Neural cell (in vitro differentiated cells): ENCODE data around the gene SPATA31D3. TPM values are rescaled to one million over a fixed set of nuclear protein-coding genes. Genes with fewer than 3 reads are reported as not detected.
"Not testable (repeated sequence)": the region's sequence is repeated elsewhere in the genome, so short reads cannot be mapped to it uniquely, and the experiment has no call there.

Experiments used
- H2AFZ ChIP-seq: fragments of 200-600, 300-800 bp; sonication (generic), shearing (Covaris generic); 2 replicates; pipeline ENCODE4 v1.6.0; 2014; ENCODE audit warnings: low read depth, mild to moderate bottlenecking, antibody characterized with exemption, low read length, moderate library complexity
- H3F3A ChIP-seq: fragments of 200-600 bp; shearing (Covaris generic); 2 replicates; pipeline ENCODE4 v1.6.1; 2016; ENCODE audit warnings: mild to moderate bottlenecking, moderate library complexity, mixed read lengths, antibody characterized with exemption, low read length; ENCODE audit not compliant: insufficient read depth, poor library complexity, severe bottlenecking
- H3K27ac ChIP-seq: fragments of 200-600, 300-800 bp; sonication (generic), shearing (Covaris generic); 2 replicates; pipeline ENCODE4 v1.5.1; 2014; ENCODE audit warnings: mild to moderate bottlenecking, low read length, moderate library complexity
- H3K27me3 ChIP-seq: fragments of 300-800, 200-600 bp; sonication (generic), shearing (Covaris generic); 2 replicates; pipeline ENCODE4 v1.6.0; 2014; ENCODE audit warnings: mild to moderate bottlenecking, low read depth, low read length, moderate library complexity; ENCODE audit not compliant: insufficient read depth
- H3K36me3 ChIP-seq: fragments of 300-800, 200-600 bp; sonication (generic), shearing (Covaris generic); 2 replicates; pipeline ENCODE4 v1.5.1; 2014; ENCODE audit warnings: mild to moderate bottlenecking, antibody characterized with exemption, low read length, moderate library complexity; ENCODE audit not compliant: insufficient read depth
- H3K4me2 ChIP-seq: fragments of 300-800, 200-600 bp; sonication (generic), shearing (Covaris generic); 2 replicates; pipeline ENCODE4 v1.6.0; 2014; ENCODE audit warnings: mild to moderate bottlenecking, low read length
- H3K4me3 ChIP-seq: fragments of 300-800, 200-600 bp; sonication (generic), shearing (Covaris generic); 2 replicates; pipeline ENCODE4 v1.5.1; 2014; ENCODE audit warnings: mild to moderate bottlenecking, low read length, moderate library complexity
- H3K79me2 ChIP-seq: fragments of 200-600 bp; shearing (Covaris generic); replicated peaks from 2 replicates; pipeline ENCODE4 v1.6.0; 2014; ENCODE audit warnings: mild to moderate bottlenecking, low read length, moderate library complexity; ENCODE audit not compliant: insufficient read depth
- H3K9ac ChIP-seq: fragments of 300-800, 200-600 bp; sonication (generic), shearing (Covaris generic); 2 replicates; pipeline ENCODE4 v1.6.1; 2016; ENCODE audit warnings: mild to moderate bottlenecking, low read length, mixed read lengths
- H3K9me2 ChIP-seq: fragments of 200-600 bp; shearing (Covaris generic); 2 replicates; pipeline ENCODE4 v1.6.1; 2016; ENCODE audit warnings: mild to moderate bottlenecking, low read length, mixed read lengths; ENCODE audit not compliant: insufficient read depth
- H3K9me3 ChIP-seq: fragments of 200-600, 300-800 bp; sonication (generic), shearing (Covaris generic); 2 replicates; pipeline ENCODE4 v1.6.1; 2016; ENCODE audit warnings: mild to moderate bottlenecking, mixed run types, low read length, moderate library complexity, mixed read lengths
- H4K20me1 ChIP-seq: fragments of 200-600 bp; shearing (Covaris generic); 2 replicates; pipeline ENCODE4 v1.6.1; 2016; ENCODE audit warnings: mild to moderate bottlenecking, mixed run types; ENCODE audit not compliant: insufficient read depth
- CTCF ChIP-seq: fragments of 450-650 bp; IDR thresholded peaks from 2 replicates; pipeline ENCODE4 v1.5.1; 2014; ENCODE audit warnings: antibody characterized with exemption, mild to moderate bottlenecking, moderate library complexity; ENCODE audit not compliant: poor library complexity, severe bottlenecking
- EP300 ChIP-seq: fragments of 450-650 bp; conservative IDR thresholded peaks from 2 replicates; pipeline ENCODE4 v1.6.1; 2014; ENCODE audit warnings: antibody characterized with exemption, mild to moderate bottlenecking, moderate library complexity; ENCODE audit not compliant: poor library complexity, severe bottlenecking
- EZH2 ChIP-seq: fragments of 200-600, 300-800 bp; shearing (Covaris generic), sonication (generic); IDR thresholded peaks from 2 replicates; pipeline ENCODE4 v1.6.1; 2014; ENCODE audit warnings: antibody characterized with exemption, low read length, borderline replicate concordance, mild to moderate bottlenecking; ENCODE audit not compliant: insufficient read depth, poor library complexity, severe bottlenecking
- MXI1 ChIP-seq: fragments of 450-650 bp; conservative IDR thresholded peaks from 2 replicates; pipeline ENCODE4 v1.6.1; 2014; ENCODE audit warnings: antibody characterized with exemption, mild to moderate bottlenecking; ENCODE audit not compliant: poor library complexity, severe bottlenecking
- POLR2AphosphoS5 ChIP-seq: IDR thresholded peaks from 2 replicates; pipeline ENCODE4 v1.6.1; 2012
- RAD21 ChIP-seq: fragments of 450-650 bp; conservative IDR thresholded peaks from 2 replicates; pipeline ENCODE4 v1.6.1; 2014; ENCODE audit warnings: antibody characterized with exemption, mild to moderate bottlenecking, moderate library complexity
- SMC3 ChIP-seq: fragments of 450-650 bp; conservative IDR thresholded peaks from 2 replicates; pipeline ENCODE4 v1.6.1; 2014; ENCODE audit warnings: antibody characterized with exemption, mild to moderate bottlenecking, moderate library complexity; ENCODE audit not compliant: poor library complexity
- TAF1 ChIP-seq: IDR thresholded peaks from 2 replicates; pipeline ENCODE4 v1.6.1; 2012; ENCODE audit warnings: low read depth
- polyA plus RNA-seq: library from polyadenylated mRNA; depleted of rRNA; stranded (reverse); fragments of >200 nt; gene quantifications from 2 replicates; pipeline ENCODE4 v1.2.3, GENCODE V29; 2014
- TF ChIP-seq, protein P1 (sequence below): IDR thresholded peaks from 2 replicates; pipeline ENCODE4 v1.6.1; 2012; ENCODE audit warnings: borderline replicate concordance

SPATA31D3 gene
- polyA plus RNA-seq, 1 donor from 2014 or later, result not detected

DNA sequence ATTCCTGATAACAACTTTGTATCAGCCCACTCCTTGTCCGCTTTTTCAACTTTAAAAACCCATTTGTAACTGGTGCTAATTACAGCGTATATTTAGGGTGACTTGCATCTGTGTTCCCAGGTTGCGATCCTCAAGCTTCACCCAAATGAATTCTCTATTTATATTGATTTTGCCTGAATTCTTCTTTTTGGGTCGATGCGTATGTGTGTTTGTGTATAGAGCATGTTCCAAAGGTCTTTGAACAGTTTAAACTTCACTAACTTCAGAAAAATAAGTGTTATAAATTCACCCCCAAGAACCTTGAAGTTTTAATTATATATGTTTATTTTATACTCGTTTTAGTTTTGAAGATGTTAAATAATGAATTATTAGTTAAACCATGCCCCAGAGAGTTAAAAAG is 31.2 kb upstream of the SPATA31D3 start:
- Histone ChIP-seq H3K27ac (no peak overlapping the region), H3K36me3 (no peaks in the 10 kb centered on the region), H3K79me2 (no peaks in the 10 kb centered on the region), H3K27me3 (no peaks in the 10 kb centered on the region), H3K4me3 (no peak overlapping the region), H3F3A (no peaks in the 10 kb centered on the region), H3K9ac (no peak overlapping the region), H2AFZ (no peak overlapping the region), H3K9me2 (no peaks in the 10 kb centered on the region), H3K9me3 (no peaks in the 10 kb centered on the region), H4K20me1 (no peaks in the 10 kb centered on the region), H3K4me2 (no peak overlapping the region)
- TF ChIP-seq TAF1 (no peak), MXI1 (no peak), CTCF (no peak), EP300 (no peak), POLR2AphosphoS5 (no peak), EZH2 (no peak), RAD21 (no peak), SMC3 (no peak)
- TF ChIP-seq, protein P1, sequence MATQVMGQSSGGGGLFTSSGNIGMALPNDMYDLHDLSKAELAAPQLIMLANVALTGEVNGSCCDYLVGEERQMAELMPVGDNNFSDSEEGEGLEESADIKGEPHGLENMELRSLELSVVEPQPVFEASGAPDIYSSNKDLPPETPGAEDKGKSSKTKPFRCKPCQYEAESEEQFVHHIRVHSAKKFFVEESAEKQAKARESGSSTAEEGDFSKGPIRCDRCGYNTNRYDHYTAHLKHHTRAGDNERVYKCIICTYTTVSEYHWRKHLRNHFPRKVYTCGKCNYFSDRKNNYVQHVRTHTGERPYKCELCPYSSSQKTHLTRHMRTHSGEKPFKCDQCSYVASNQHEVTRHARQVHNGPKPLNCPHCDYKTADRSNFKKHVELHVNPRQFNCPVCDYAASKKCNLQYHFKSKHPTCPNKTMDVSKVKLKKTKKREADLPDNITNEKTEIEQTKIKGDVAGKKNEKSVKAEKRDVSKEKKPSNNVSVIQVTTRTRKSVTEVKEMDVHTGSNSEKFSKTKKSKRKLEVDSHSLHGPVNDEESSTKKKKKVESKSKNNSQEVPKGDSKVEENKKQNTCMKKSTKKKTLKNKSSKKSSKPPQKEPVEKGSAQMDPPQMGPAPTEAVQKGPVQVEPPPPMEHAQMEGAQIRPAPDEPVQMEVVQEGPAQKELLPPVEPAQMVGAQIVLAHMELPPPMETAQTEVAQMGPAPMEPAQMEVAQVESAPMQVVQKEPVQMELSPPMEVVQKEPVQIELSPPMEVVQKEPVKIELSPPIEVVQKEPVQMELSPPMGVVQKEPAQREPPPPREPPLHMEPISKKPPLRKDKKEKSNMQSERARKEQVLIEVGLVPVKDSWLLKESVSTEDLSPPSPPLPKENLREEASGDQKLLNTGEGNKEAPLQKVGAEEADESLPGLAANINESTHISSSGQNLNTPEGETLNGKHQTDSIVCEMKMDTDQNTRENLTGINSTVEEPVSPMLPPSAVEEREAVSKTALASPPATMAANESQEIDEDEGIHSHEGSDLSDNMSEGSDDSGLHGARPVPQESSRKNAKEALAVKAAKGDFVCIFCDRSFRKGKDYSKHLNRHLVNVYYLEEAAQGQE, result no peak

GRCh38 chr9:81915801-81916505 is 27.3 kb upstream of the SPATA31D3 start:
- no peaks in the 10 kb centered on the region for H3K79me2 ChIP-seq
- H3K27me3 ChIP-seq, result no peaks in the 10 kb centered on the region
- H3K36me3 ChIP-seq, result no peaks in the 10 kb centered on the region
- no peak overlapping the region for H3K9ac ChIP-seq
- no peaks in the 10 kb centered on the region for H4K20me1 ChIP-seq
- no peak overlapping the region for H3K4me2 ChIP-seq
- H3K27ac ChIP-seq, result no peak overlapping the region
- no peak overlapping the region for H2AFZ ChIP-seq
- H3F3A ChIP-seq, result no peaks in the 10 kb centered on the region
- TF ChIP-seq CTCF (no peak), RAD21 (no peak), MXI1 (no peak), TAF1 (no peak), SMC3 (no peak), EZH2 (no peak), POLR2AphosphoS5 (no peak), EP300 (no peak)
- TF ChIP-seq, protein P1, result no peak
- no peaks in the 10 kb centered on the region for H3K9me3 ChIP-seq
- H3K9me2 ChIP-seq, result no peaks in the 10 kb centered on the region
- no peak overlapping the region for H3K4me3 ChIP-seq

DNA sequence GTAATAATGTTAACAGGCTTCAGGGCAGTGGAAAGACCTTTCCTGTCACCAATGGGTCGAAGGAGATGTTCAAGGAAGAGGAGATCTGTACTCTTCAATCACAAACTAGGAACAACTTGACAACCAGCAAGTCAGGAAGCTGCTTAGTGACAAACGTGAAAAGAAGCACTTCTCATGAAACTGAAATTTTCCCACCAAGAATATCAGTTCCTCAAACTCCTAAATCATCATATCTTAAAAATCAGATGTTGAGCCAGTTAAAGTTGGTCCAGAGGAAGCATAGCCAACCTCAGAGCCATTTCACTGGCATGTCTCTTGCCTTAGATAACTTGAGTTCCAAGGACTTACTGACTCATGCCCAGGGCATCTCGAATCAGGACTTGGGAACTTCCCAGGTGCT is 24.8 kb upstream of the SPATA31D3 start:
- not testable (repeated sequence) for H3K9me2 ChIP-seq, H3K9ac ChIP-seq, H3K27me3 ChIP-seq, H3K79me2 ChIP-seq, H4K20me1 ChIP-seq, H3K9me3 ChIP-seq, H3F3A ChIP-seq, H3K36me3 ChIP-seq, H3K27ac ChIP-seq, H2AFZ ChIP-seq, H3K4me3 ChIP-seq, H3K4me2 ChIP-seq
